SK-N-SH (cell line): Measurements from ENCODE around the gene ANGPTL8.

ENCODE experiments used
- CHD2 ChIP-seq: fragments of 150-350 bp; IDR thresholded peaks from 2 replicates; pipeline ENCODE4 v1.6.1; 2018; ENCODE audit warnings: low read length; ENCODE audit not compliant: partially characterized antibody
- CTCF ChIP-seq: fragments of 200-600 bp; sonication (generic); IDR thresholded peaks from 2 replicates; pipeline ENCODE4 v1.6.1; 2017; ENCODE audit warnings: antibody characterized with exemption, mild to moderate bottlenecking, moderate library complexity
- EP300 ChIP-seq, 2 experiments: IDR thresholded peaks; 2 replicates each; pipeline versions ENCODE4 v1.4.0 to v1.6.1; 2012; ENCODE audit warnings: borderline replicate concordance in 1 of 2, low read depth in 1 of 2, low read length in 1 of 2
- EZH2phosphoT487 ChIP-seq: fragments of 200-600 bp; sonication (generic); IDR thresholded peaks from 2 replicates; pipeline ENCODE4 v1.6.1; 2017; ENCODE audit warnings: low read depth, mixed run types, mild to moderate bottlenecking, antibody characterized with exemption, moderate library complexity, borderline replicate concordance
- MEF2A ChIP-seq: IDR thresholded peaks from 2 replicates; pipeline ENCODE4 v1.4.0; 2012; ENCODE audit warnings: low read depth, borderline replicate concordance
- NRF1 ChIP-seq: IDR thresholded peaks from 2 replicates; pipeline ENCODE4 v1.6.1; 2012; ENCODE audit warnings: low read depth, mild to moderate bottlenecking, low read length
- POLR2AphosphoS5 ChIP-seq: IDR thresholded peaks from 2 replicates; pipeline ENCODE4 v1.6.1; 2012; ENCODE audit warnings: low read depth, low read length
- TCF12 ChIP-seq: IDR thresholded peaks from 2 replicates; pipeline ENCODE4 v1.4.0; 2012
- YY1 ChIP-seq: IDR thresholded peaks from 2 replicates; pipeline ENCODE4 v1.4.0; 2012; ENCODE audit warnings: low read depth, mild to moderate bottlenecking

DNA sequence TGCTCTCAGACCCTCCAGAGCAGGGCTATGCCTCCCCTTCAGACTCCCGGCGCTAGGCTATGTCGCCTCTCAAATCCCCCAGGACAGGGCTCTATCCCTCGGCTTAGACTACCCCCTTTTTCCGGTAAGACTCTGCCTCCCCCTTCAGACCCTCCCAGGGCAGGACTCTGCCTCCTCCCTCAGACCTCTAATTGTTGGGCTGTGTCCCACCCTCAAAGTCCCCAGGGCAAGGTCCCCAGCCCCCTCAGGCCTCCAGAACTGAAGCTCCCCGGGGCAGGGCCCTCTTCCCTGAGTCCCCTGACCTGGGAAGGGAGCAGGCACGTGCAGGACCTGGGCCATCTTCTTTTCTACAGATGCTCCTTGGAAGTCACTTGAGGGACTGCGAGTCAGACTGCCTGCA is 45.2 kb upstream of the ANGPTL8 start:
- TF ChIP-seq CTCF (no peak), POLR2AphosphoS5 (no peak), EP300 (IDR thresholded peaks at IDR 0.05; ENCODE audit: borderline replicate concordance in 1 of 2, low read depth in 1 of 2, low read length in 1 of 2) (no peak), MEF2A (no peak), NRF1 (no peak), YY1 (no peak), EZH2phosphoT487 (no peak), CHD2 (no peak), TCF12 (no peak)
